ENCODE data around the gene MOB3B.
"Not testable (repeated sequence)": the region's sequence is repeated elsewhere in the genome, so short reads cannot be mapped to it uniquely, and the experiment has no call there.

Gene MOB3B

GRCh38 chr9:27453860-27454553, 75.6 kb downstream of the MOB3B start:
- CTCF ChIA-PET = interaction anchor here (0.6 to 0.7 kb wide), 3 partner anchors 16 to 95 kb away, joined by 3 to 7 read pairs (median 4); no protein-coding TSS in a partner anchor
- H3K27ac ChIP-seq = no peak overlapping the region
- DNase-seq (ENCODE audit: low spot score) = peak; percentile 33
- POLR2A ChIA-PET (ENCODE audit: low non-redundant PET) = no interaction called here
- TF ChIP-seq, protein P1, sequence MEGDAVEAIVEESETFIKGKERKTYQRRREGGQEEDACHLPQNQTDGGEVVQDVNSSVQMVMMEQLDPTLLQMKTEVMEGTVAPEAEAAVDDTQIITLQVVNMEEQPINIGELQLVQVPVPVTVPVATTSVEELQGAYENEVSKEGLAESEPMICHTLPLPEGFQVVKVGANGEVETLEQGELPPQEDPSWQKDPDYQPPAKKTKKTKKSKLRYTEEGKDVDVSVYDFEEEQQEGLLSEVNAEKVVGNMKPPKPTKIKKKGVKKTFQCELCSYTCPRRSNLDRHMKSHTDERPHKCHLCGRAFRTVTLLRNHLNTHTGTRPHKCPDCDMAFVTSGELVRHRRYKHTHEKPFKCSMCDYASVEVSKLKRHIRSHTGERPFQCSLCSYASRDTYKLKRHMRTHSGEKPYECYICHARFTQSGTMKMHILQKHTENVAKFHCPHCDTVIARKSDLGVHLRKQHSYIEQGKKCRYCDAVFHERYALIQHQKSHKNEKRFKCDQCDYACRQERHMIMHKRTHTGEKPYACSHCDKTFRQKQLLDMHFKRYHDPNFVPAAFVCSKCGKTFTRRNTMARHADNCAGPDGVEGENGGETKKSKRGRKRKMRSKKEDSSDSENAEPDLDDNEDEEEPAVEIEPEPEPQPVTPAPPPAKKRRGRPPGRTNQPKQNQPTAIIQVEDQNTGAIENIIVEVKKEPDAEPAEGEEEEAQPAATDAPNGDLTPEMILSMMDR (conservative IDR thresholded peaks at IDR 0.05; ENCODE audit: low read depth) = no peak

- H3K27ac ChIP-seq = no peak overlapping the region
- DNase-seq (ENCODE audit: low spot score) = no peak
- POLR2A ChIA-PET (ENCODE audit: low non-redundant PET) = no interaction called here
- CTCF ChIA-PET = interaction anchor here (0.6 kb wide), 1 partner anchor 10 kb away, joined by 3 read pairs; no protein-coding TSS in a partner anchor
- TF ChIP-seq, protein P1 (conservative IDR thresholded peaks at IDR 0.05; ENCODE audit: low read depth) = no peak
Measured at GRCh38 chr9:27451207-27451797, 78.3 kb downstream of the MOB3B start.

- DNase-seq (ENCODE audit: low spot score) = no peak
- H3K27ac ChIP-seq = no peak overlapping the region
- POLR2A ChIA-PET (ENCODE audit: low non-redundant PET) = no interaction called here
- TF ChIP-seq, protein P1 (conservative IDR thresholded peaks at IDR 0.05; ENCODE audit: low read depth) = no peak
- CTCF ChIA-PET = interaction anchor here (0.7 kb wide), 1 partner anchor 77 kb away, joined by 3 read pairs; no protein-coding TSS in a partner anchor
Measured at GRCh38 chr9:27450752-27451151, 78.9 kb downstream of the MOB3B start.

- DNase-seq (ENCODE audit: low spot score); H3K27ac ChIP-seq; POLR2A ChIA-PET (ENCODE audit: low non-redundant PET): not testable (repeated sequence)
- CTCF ChIA-PET = interaction anchor here (0.6 to 1.1 kb wide), 2 partner anchors 115 to 978 kb away, joined by 4 read pairs; no protein-coding TSS in a partner anchor
Measured at GRCh38 chr9:27448356-27448755, 81.3 kb downstream of the MOB3B start.

DNA sequence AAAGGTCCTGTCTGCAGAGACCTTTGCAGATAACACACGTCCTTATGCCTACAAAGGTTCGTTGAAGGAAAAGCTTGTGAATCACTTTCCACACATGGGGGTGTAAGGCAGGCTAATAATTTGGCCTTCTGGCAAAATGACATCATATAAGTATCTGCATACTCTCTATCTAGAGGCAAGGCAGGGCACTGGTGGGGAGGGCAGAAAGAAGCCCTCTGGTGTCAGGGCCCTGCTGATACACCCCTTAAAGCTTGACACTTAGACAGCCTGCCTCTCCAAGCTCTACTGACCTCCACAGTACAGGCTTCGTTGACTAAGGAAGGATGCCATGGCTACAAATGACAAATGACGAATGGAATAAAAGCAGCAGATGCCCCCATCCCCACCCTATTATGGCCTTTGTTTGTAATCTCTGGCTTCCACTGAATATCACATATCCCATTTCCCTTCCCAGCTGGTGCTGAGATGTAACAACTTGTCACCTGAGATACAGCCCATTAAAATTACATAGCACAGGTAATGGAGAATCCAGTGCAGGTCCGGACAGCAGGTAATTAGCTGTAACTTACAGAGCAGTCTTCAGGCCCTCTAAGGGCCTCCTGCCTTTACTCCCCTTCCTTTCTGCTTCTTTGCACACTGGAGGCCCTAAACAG, 82.5 kb downstream of the MOB3B start:
- ChIA-PET CTCF (no interaction called here), POLR2A (ENCODE audit: low non-redundant PET) (no interaction called here)
- no peak overlapping the region for H3K27ac ChIP-seq
- TF ChIP-seq, protein P1 (conservative IDR thresholded peaks at IDR 0.05; ENCODE audit: low read depth) = no peak
- DNase-seq (ENCODE audit: low spot score) = no peak

GRCh38 chr9:27445688-27446087, 83.9 kb downstream of the MOB3B start:
- no peak overlapping the region for H3K27ac ChIP-seq
- TF ChIP-seq, protein P1 (conservative IDR thresholded peaks at IDR 0.05; ENCODE audit: low read depth) = no peak
- ChIA-PET CTCF (no interaction called here), POLR2A (ENCODE audit: low non-redundant PET) (no interaction called here)
- DNase-seq (ENCODE audit: low spot score) = no peak

Measured in RWPE1 (cell line).